Fibroblast of peridontal ligament (primary cell): ENCODE data around the gene CLCN6.

Experiments used
- DNase-seq: peaks from one replicate; pipeline ENCODE4 v3.0.0-alpha.2; 2010; ENCODE audit errors: extremely low read depth

Gene CLCN6

GRCh38 chr1:11879311-11880180 is 73.6 kb downstream of the CLCN6 start:
- no peak for DNase-seq

GRCh38 chr1:11880181-11880575 is 74.2 kb downstream of the CLCN6 start:
- DNase-seq = no peak

- no peak for DNase-seq
These were observed 75.1 kb downstream of the CLCN6 start for GRCh38 chr1:11880911-11881748.

- DNase-seq = no peak
These were observed 75.9 kb downstream of the CLCN6 start for GRCh38 chr1:11881749-11882441.

GRCh38 chr1:11882814-11883538 is 77.0 kb downstream of the CLCN6 start:
- no peak for DNase-seq

GRCh38 chr1:11885916-11886315 is 79.9 kb downstream of the CLCN6 start:
- no peak for DNase-seq

GRCh38 chr1:11886986-11887665 is 81.1 kb downstream of the CLCN6 start:
- no peak for DNase-seq

- DNase-seq = no peak
These were observed 81.6 kb downstream of the CLCN6 start for GRCh38 chr1:11887666-11888007.

- DNase-seq = no peak
These were observed 82.3 kb downstream of the CLCN6 start for GRCh38 chr1:11888206-11888876.

GRCh38 chr1:11888877-11889208 is 82.9 kb downstream of the CLCN6 start:
- no peak for DNase-seq

- DNase-seq = no peak
These were observed 85.6 kb downstream of the CLCN6 start for GRCh38 chr1:11891433-11892186.
